ENCODE results near the gene SMCO4.

SMCO4 gene

DNA sequence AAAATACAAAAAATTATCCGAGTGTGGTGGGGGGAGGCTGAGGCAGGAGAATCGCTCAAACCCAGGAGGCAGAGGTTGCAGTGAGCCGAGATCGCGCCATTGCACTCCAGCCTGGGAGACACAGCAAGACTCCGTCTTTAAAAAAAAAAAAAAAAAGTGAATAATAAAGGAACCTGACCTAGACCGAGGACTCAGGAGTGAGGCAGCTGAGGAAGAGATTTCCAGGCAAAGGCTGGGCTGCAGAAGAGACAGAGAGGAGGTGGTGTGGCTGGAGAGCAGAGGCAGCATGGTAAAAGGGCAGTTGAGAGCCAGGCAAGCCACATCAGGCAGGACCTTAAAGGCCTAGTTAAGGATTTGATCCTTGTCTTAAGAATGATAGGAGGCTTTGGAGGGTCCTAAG, 28.4 kb upstream of the SMCO4 start:
- no peak for DNase-seq
- TF ChIP-seq GATA1 (IDR thresholded peaks at IDR 0.05; ENCODE audit: low read depth, low read length) (no peak), POLR2A (IDR thresholded peaks at IDR 0.05; ENCODE audit: low read length) (no peak)

DNA sequence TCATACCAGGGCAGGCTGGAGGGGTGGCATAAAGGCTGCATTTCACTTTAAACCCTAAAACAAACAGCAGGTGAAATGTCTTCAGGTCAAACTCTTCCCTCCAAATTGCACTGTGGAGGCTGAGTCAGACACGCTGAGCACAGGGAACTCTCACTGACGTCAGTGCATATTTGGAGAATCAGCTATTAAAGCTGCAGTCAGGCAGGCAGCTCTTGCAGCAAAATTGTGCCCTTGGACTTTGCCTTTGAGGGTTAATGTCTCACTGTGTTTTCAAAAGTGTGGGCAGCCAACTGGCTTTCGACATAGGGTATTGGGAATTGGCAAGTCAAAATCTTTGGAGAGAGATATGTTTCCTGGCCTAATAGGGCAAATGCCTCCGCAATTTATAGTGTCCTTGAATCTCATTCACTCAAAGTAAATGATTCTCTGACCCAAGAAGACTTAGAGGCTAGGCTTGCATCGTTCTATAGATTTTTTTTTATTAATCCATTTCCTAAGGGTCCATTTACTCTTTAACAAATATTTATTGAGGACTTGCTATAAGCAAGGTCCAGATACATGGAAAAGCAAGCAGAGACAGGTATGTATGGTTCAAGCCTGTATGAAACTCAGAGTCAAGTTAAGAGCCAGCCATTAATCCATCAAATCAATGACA, 27.7 kb upstream of the SMCO4 start:
- TF ChIP-seq GATA1 (IDR thresholded peaks at IDR 0.05; ENCODE audit: low read depth, low read length) = no peak
- no peak for TF ChIP-seq POLR2A (IDR thresholded peaks at IDR 0.05; ENCODE audit: low read length)
- DNase-seq = no peak

DNA sequence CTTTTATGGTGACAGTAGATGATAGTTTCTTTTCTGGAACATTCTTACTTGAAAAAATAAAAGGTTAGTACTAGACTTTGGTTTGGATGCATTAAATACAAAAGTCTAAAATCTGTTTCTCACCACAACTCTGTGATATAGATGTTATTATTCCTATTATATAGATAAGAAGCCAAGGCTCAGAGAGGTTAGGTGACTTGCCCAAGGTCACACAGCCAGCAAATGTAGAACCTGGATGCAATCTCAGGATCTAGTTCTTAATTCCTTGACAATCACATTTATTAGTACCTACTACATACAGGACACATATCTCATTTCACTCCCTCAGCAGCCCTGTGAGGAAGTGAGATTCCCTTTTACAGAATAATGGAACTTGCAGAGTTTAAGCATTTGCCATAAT, 26.3 kb upstream of the SMCO4 start:
- TF ChIP-seq POLR2A (IDR thresholded peaks at IDR 0.05; ENCODE audit: low read length) (no peak), GATA1 (IDR thresholded peaks at IDR 0.05; ENCODE audit: low read depth, low read length) (no peak)
- DNase-seq = no peak

DNA sequence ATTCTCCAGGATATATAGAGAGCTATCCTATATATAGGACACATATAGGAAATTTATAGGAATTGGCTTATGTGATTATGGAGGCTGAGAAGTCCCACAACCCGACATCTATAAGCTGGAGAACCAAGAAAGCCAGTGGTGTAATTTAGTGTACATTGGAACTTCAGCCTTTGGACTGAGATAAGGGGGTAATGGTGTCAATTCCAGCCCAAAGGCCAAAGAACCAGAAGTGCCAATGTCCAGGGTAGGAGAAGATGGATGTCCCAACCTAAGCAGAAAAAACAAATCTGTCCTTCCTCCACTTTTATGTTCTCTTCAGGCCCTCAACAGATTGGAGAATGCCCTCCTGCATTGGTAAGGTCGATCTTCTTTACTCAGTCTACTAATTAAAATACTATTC, 25.5 kb upstream of the SMCO4 start:
- DNase-seq = no peak
- TF ChIP-seq POLR2A (IDR thresholded peaks at IDR 0.05; ENCODE audit: low read length) (no peak), GATA1 (IDR thresholded peaks at IDR 0.05; ENCODE audit: low read depth, low read length) (no peak)

DNA sequence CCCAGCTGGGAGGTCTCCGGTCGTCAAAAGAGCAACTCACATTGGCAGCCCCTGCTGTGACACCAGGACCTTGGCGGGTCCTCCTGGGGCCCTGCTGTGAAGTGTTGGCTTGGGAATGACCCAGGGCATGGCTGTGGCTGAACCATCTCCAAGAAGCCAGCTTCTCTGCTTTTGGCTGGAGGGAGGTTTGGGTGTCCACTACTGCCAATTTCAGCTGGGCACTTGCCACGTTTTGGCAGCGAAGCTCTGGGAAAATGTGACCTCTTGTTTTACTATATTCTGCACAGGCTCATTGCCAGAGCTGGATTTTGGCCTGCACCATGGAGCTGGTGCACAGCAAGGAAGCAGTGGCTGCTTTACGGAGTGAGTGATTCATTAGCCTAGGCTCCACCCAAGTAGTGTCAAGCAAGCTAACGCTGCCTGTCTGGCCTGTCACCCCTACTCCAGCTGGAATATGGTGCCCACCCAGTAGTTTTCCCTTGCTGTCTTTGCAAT, 24.3 kb upstream of the SMCO4 start:
- no peak for DNase-seq

DNA sequence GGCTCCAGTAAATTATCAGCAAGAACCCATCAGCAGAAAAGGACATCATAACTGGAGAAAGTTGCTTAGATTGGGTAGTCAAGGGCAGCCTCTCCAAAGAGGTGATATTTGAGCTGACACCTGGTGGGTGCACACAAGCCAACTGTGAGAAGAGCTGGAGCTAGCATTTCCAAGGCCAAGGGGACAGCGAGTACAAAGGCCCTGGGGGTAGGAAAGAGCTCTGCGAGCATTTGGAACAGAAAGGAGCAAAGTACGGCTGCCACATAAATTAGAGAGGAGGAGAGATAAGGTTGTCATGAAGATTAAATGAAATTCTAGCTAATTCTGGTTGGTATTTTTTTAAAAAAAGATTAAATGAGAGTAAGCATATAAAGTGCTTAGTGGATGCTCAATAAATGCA, 21.7 kb upstream of the SMCO4 start:
- no peak for TF ChIP-seq POLR2A (IDR thresholded peaks at IDR 0.05; ENCODE audit: low read length)
- no peak for TF ChIP-seq GATA1 (IDR thresholded peaks at IDR 0.05; ENCODE audit: low read depth, low read length)
- DNase-seq = no peak

More for the DNA sequence above, 24.3 kb upstream of the SMCO4 start:
- TF ChIP-seq POLR2A (IDR thresholded peaks at IDR 0.05; ENCODE audit: low read length) = no peak
- no peak for TF ChIP-seq GATA1 (IDR thresholded peaks at IDR 0.05; ENCODE audit: low read depth, low read length)

DNA sequence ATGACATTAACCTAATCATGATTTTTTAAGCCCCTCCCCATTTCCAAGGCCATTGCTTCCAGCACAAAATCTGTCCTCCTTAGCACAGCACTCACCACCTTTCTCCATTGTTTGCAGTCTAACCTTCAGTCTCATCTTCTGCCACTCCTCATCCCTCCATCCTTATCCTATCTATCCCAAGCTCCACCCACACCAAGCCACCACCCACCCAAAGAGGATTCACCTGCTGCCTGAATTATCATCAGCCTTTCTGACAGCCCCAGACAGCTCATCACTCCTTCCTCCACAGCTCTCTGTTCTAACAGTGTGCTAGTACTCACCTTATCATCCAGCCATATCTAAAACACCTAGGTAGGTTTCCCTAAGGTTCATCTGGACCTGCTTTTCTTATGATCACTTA, 20.7 kb upstream of the SMCO4 start:
- no peak for DNase-seq
- TF ChIP-seq POLR2A (IDR thresholded peaks at IDR 0.05; ENCODE audit: low read length) = no peak
- no peak for TF ChIP-seq GATA1 (IDR thresholded peaks at IDR 0.05; ENCODE audit: low read depth, low read length)

DNA sequence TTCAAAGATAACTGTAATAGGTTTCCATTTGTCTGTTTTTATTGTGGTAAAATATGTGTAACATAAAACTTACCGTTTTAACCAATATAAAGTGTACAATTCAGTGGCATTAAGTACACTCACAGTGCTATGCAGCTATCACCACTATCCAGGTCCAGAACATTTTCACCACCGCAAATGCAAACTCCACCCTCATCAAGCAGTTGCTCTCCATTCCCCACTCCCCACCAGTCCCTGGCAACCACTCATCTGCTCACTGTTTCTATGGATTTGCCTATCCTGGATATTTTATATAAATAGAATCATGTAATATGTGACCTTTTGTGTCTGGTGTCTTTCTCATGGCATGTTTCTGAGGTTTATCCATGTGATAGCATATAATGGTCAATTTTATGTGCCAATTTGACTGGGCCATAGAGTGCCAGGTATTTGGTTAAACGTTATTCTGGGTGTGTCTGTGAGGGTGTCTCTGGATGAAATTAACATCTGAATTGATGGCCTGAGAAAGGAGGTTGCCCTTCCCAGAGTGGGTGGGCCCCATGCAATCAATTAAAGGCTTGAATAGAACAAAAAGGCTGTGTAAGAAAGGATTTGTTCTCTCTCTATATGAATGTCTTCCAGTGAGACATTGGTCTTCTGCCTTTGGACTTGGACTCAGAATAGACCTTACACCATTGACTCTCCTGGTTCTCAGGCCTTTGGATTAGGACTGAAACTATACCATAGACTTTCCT, 17.2 kb upstream of the SMCO4 start:
- TF ChIP-seq GATA1 (IDR thresholded peaks at IDR 0.05; ENCODE audit: low read depth, low read length) (no peak), POLR2A (IDR thresholded peaks at IDR 0.05; ENCODE audit: low read length) (no peak)
- no peak for DNase-seq

DNA sequence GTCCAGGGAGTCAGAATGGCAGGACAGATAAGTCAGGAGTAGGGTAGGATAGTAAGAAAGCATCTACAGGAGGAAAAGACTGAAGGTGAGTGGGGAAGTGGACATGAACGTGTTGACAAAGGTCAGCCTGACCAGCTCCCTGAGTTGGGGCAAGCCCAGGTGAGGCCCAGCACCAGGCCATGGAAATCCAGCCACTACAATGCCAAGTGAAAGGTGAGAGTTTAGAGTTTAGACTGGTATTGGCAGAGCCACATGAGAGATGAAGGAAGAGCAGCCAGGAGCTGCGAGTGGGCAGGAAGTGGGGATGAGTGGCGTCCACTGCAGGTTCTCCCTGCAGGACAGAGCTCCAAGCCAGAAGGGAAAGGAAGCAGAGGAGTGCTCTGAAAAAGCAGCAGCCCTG, 16.5 kb upstream of the SMCO4 start:
- DNase-seq = no peak
- no peak for TF ChIP-seq GATA1 (IDR thresholded peaks at IDR 0.05; ENCODE audit: low read depth, low read length)
- TF ChIP-seq POLR2A (IDR thresholded peaks at IDR 0.05; ENCODE audit: low read length) = no peak

DNA sequence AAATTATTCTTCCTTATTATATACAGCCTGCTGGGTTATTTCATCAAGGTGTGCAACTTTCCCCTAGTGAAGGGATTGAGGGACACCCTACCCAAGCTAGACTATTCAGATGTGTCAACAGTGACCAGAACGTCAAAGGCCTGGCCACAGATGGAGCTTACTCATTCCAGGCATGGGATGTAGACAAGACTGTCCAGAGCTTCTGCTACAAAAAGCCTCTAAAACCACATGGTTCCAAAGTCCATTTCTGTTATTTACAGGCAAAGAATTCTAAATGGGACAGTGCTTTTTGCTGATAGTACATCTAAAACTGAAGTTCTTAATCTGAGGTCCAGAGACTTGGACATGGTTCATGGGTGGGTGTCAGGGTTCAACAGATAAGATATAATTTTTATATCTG, 9.7 kb upstream of the SMCO4 start:
- DNase-seq = no peak
- TF ChIP-seq POLR2A (IDR thresholded peaks at IDR 0.05; ENCODE audit: low read length) = no peak
- TF ChIP-seq GATA1 (IDR thresholded peaks at IDR 0.05; ENCODE audit: low read depth, low read length) = no peak

DNA sequence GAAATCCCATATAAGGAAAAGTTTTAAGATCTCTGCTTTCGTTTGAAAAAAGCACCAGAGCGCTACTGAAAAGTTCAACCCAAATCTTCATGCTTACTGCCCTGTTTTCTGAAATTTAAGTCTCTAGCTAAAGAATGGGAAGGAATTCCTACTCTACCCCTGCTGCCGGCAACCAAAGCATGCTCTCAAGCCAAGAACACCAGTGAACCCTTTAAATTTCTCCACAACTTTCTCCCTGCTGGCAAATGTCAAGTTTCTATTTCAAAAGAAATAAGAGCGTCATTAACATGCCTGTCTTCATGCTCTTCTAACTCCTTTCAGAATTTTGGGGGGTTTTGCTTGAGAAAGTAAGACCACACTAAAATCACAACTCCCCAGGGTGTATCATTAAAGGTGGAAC, 6.8 kb upstream of the SMCO4 start:
- no peak for DNase-seq
- TF ChIP-seq GATA1 (IDR thresholded peaks at IDR 0.05; ENCODE audit: low read depth, low read length) = no peak
- no peak for TF ChIP-seq POLR2A (IDR thresholded peaks at IDR 0.05; ENCODE audit: low read length)

DNA sequence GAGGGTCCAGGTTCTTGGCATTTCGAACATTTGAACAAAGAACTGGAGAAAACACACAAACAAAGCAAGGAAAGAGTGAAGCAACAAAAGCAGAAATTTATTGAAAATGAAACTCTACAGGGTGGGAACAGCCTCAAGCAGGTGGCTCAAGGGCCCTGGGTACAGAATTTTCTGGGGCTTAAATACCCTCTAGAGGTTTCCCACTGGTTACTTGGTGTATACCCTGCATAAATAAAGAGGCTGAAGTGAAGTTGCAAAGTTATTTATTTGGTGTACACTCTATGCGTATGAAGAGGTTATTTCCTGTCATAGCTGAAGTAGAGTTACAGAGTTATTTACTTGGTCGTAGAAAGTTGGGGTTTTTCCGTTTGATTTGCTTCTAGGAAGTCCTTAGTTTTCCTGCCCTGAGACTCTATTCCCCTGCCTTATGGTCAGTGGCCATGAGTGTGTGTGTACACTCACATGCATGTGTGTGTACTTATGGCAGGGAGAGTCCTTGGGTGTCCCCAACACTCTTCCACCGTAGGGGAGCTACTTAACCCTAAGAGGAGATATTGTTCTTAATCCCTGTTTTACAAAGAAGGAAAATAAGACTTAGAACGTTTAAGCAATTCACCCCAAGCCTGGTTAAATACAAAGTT, 5.6 kb upstream of the SMCO4 start:
- DNase-seq = no peak
- TF ChIP-seq POLR2A (IDR thresholded peaks at IDR 0.05; ENCODE audit: low read length) (no peak), GATA1 (IDR thresholded peaks at IDR 0.05; ENCODE audit: low read depth, low read length) (no peak)

DNA sequence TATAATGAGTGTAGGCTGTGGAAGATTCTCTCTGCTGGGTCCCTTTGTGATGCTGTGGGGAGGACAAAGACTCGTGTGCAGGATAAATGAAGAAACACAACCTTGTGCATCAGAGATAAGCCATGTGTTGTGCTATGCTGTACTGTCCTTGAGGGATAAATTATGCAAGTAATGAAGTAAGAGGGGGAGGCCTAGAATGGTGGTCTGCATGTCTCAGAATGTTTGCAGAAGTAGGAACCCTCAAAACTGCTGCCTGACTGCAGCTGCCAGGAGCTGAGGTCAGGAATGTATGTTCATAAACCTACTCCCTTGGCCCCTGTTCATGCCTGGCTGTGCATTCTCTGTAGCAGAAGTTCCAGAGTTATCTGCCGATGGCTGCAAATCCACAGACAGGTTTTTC, 4.6 kb upstream of the SMCO4 start:
- no peak for TF ChIP-seq POLR2A (IDR thresholded peaks at IDR 0.05; ENCODE audit: low read length)
- TF ChIP-seq GATA1 (IDR thresholded peaks at IDR 0.05; ENCODE audit: low read depth, low read length) = no peak
- DNase-seq = no peak

DNA sequence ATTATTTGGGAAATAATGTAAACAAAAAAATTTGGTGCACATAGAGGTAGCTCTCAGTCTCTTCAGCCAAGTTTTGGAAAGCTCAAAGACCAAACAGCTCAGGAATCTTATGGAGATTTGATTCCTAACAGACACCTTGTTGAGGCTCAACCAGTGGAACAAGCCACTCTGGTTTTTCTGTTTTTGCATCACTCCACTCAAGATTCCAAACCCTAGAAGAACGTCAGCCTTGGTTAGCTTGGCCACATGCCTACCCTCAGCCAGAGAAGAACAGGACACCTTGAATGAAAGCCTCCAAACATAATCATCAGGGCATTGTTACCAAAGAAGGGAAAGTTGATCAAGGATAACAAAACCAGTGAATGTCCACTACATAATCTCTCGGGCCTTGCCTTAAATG, 3.8 kb upstream of the SMCO4 start:
- TF ChIP-seq GATA1 (IDR thresholded peaks at IDR 0.05; ENCODE audit: low read depth, low read length) (no peak), POLR2A (IDR thresholded peaks at IDR 0.05; ENCODE audit: low read length) (no peak)

More for the DNA sequence above, 3.8 kb upstream of the SMCO4 start:
- DNase-seq = no peak

Measured in erythroblast (primary cell).